ENCODE measurements around the gene ALOX15B.

DNA sequence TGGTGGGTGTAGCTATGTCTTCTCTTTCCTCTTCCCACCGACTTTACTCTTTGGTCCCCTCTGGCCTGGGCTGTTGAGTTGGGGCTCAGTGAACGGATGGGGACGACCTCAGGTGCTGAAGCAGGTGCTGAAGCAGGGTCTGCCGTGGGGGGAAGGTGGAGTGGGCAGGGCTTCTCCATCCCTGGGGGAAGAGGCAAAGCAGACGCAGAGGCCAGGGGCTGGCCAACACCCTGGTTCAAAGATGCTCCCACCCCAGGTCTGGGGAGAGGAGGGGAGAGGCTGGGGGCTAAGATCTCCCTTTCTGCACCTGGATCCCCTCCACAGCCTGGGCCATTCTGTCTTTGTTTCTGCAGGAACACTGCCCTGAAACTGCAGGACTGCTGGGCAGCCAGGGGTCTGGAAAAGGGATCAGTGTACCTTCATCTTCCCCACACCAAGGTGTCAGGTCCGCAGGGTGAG lies 25.7 kb downstream of the ALOX15B start:
- TF ChIP-seq POLR2A (IDR thresholded peaks at IDR 0.05) (no peak), CTCF (IDR thresholded peaks at IDR 0.05) (no peak), EP300 (IDR thresholded peaks at IDR 0.05) (no peak)
